CD4-positive, alpha-beta T cell treated with Interleukin-12 subunit alpha and Interleukin-12 subunit beta, for 1 hour (primary cell): ENCODE results near the gene IGF2BP3.
"Not testable (repeated sequence)": the region's sequence is repeated elsewhere in the genome, so short reads cannot be mapped to it uniquely, and the experiment has no call there.

ENCODE experiments used
- DNase-seq: peaks from one replicate; pipeline ENCODE4 v3.0.0-alpha.2; 2020

Gene IGF2BP3

GRCh38 chr7:23338439-23338838, 131.9 kb downstream of the IGF2BP3 start:
- DNase-seq, result no peak

GRCh38 chr7:23337374-23337773, 132.9 kb downstream of the IGF2BP3 start:
- DNase-seq, result no peak

- no peak for DNase-seq
Measured at GRCh38 chr7:23336799-23337283, 133.4 kb downstream of the IGF2BP3 start.

- DNase-seq, result no peak
Measured at GRCh38 chr7:23336086-23336485, 134.2 kb downstream of the IGF2BP3 start.

- DNase-seq, result no peak
Measured at GRCh38 chr7:23335621-23336020, 134.7 kb downstream of the IGF2BP3 start.

GRCh38 chr7:23335136-23335535, 135.2 kb downstream of the IGF2BP3 start:
- no peak for DNase-seq

- no peak for DNase-seq
Measured at GRCh38 chr7:23334482-23335056, 135.7 kb downstream of the IGF2BP3 start.

- no peak for DNase-seq
Measured at GRCh38 chr7:23333671-23334246, 136.5 kb downstream of the IGF2BP3 start.

- no peak for DNase-seq
Measured at GRCh38 chr7:23332910-23333612, 137.2 kb downstream of the IGF2BP3 start.

- no peak for DNase-seq
Measured at GRCh38 chr7:23332193-23332592, 138.1 kb downstream of the IGF2BP3 start.

- DNase-seq, result no peak
Measured at GRCh38 chr7:23331132-23331531, 139.2 kb downstream of the IGF2BP3 start.

GRCh38 chr7:23315366-23315765, 154.9 kb downstream of the IGF2BP3 start:
- no peak for DNase-seq

GRCh38 chr7:23312141-23312540, 158.2 kb downstream of the IGF2BP3 start:
- DNase-seq, result not testable (repeated sequence)

- DNase-seq, result no peak
Measured at GRCh38 chr7:23308754-23309153, 161.5 kb downstream of the IGF2BP3 start.

GRCh38 chr7:23306936-23307521, 163.3 kb downstream of the IGF2BP3 start:
- no peak for DNase-seq

- no peak for DNase-seq
Measured at GRCh38 chr7:23299770-23300300, 170.5 kb downstream of the IGF2BP3 start.

- peak; percentile 96 for DNase-seq
Measured at GRCh38 chr7:23298885-23299769, 171.2 kb downstream of the IGF2BP3 start, which contains the start of gene MALSU1. Gene MALSU1 (plus strand): TSS chr7:23299339. CDS start chr7:23299353, 14 bp downstream.

GRCh38 chr7:23298141-23298881, 172.0 kb downstream of the IGF2BP3 start:
- DNase-seq, result no peak

GRCh38 chr7:23295401-23295697, 174.9 kb downstream of the IGF2BP3 start:
- DNase-seq, result no peak

- no peak for DNase-seq
Measured at GRCh38 chr7:23294549-23295400, 175.5 kb downstream of the IGF2BP3 start.
